ENCODE measurements around the gene AGXT.
A peak's percentile ranks its signal among the peaks of the same experiment; 100 is the strongest.
"Not testable (repeated sequence)": the region's sequence is repeated elsewhere in the genome, so short reads cannot be mapped to it uniquely, and the experiment has no call there.

AGXT gene

GRCh38 chr2:240840435-240841060, 28.1 kb upstream of the AGXT start:
- DNase-seq = no peak

DNA sequence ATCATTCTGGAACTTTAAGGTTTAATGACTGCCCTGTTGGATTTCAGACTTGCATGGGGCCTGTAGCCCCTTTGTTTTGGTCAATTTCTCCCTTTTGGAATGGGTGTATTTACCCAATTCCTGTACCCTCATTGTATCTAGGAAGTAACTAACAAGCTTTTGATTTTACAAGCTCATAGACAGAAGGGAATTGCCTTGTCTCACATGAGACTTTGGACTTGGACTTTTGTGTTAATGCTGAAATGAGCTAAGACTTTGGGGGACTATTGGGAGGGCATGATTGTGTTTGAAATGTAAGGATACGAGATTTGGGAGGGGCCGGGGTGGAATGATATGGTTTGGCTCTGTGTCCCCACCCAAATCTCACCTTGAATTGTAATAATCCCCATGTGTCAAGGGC, 22.3 kb upstream of the AGXT start:
- not testable (repeated sequence) for DNase-seq

DNA sequence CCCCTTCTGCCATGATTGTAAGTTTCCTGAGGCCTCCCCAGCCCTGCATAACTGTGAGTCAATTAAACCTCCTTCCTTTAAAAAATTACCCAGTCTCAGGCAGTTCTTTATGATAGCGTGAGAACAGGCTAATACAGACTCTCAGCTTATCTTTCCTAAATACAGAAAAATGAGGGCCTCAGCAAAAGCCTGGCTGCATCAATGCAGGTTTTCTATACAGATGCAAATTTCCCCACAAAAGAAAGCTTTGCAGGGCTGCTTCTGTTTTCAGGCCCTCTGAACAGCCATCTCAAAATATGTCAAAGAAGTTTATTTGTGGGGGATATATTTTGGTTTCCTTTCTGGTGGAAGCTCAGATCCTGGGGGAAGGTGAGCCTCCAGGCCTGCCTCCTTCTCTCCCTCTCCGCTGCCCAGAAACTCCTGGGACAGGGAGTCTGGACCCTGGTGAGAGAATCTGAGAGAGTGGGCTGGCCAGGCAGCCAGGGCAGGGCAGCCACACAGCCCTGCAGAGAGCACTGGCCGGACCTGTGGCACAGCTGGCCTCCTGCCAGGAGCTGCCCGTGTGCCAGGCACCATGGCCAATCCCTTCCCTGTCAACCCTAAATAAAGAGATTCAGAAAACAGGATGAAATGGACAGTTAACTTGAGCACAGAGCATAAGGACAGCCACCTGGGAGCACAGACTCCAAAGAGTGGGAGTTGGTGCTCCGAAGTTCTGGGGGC, 21.6 kb upstream of the AGXT start:
- DNase-seq = no peak

DNA sequence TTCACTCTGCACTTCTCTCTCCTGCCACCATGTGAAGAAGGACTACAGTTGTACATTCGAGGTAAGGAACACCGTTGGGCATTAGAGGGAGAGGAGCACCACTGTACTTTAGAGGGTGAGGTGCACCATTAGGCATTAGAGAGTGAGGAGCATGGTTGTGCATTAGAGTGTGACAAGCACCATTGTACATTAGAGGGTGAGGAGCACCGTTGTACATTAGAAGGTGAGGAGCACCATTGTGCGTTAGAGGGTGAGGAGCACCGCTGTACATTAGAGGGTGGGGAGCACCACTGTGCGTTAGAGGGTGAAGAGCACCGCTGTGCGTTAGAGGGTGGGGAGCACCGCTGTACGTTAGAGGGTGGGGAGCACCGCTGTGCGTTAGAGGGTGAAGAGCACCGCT, 20.8 kb upstream of the AGXT start:
- no peak for DNase-seq

GRCh38 chr2:240848900-240849680, 19.5 kb upstream of the AGXT start:
- DNase-seq = no peak

DNA sequence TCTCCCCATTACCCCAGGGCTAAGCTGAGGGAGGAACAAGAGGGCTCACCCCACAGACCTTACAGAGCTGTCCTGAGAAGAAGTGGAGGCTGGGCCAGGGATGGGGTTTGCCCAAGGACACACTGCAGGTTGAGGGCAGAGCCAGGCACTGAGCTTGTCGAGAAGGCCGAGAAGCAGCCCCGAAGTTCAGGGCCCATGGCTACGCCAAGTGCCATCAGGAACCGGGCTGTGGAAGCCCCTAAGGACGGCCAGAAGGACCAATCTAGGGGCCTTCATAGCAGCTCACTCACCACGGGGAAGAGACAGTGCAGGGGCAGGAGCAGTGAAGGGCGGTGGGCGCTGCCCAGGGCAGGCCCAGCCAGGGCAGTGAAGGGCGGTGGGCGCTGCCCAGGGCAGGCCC, 18.6 kb upstream of the AGXT start:
- DNase-seq = no peak

- DNase-seq = no peak
Observed at GRCh38 chr2:240850756-240851077, 17.9 kb upstream of the AGXT start.

DNA sequence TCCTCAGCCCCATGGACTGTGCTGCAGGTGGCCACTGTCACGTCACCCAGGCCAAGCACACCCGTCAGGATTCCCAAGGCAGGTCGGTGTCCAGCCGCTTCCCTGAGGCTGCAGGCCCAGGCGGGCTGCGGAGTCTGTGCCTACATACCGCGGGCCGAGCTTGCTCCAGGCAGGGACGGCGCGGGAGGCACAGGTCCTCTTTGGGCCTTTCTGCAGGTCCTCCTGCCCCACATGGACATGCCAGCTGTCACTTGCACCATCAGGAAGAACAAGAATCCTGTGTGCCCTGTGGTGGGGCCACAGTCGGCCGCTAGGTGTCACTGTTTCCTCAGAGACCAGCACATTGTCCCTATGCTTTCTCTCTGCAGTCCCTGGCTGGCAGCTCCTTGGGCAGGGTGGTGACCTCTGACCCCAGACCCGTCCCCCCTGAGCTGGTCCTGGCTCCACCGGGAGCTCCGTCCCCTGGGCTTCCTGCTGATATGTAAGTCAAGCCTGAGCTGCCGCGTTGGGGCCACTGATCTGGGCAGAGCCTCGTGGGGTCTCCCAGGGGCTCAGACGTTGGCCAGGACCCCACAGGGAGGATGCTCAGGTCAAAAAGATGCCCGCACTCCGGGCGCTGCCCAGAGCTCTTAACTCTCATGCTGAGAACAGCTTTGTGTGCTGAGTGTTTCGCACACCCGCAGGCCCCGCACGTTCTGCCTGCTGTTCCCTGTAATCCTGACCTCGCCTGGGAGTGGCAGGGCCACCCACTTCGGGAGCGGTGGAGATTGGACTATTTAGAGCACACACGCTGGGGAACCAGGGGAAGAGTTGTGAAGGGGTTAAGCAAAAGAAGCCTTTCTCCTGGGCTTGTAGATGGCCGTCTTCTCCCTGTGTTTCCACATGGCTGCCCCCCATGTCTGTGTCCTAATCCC, 17.3 kb upstream of the AGXT start:
- peak; percentile 82 for DNase-seq

DNA sequence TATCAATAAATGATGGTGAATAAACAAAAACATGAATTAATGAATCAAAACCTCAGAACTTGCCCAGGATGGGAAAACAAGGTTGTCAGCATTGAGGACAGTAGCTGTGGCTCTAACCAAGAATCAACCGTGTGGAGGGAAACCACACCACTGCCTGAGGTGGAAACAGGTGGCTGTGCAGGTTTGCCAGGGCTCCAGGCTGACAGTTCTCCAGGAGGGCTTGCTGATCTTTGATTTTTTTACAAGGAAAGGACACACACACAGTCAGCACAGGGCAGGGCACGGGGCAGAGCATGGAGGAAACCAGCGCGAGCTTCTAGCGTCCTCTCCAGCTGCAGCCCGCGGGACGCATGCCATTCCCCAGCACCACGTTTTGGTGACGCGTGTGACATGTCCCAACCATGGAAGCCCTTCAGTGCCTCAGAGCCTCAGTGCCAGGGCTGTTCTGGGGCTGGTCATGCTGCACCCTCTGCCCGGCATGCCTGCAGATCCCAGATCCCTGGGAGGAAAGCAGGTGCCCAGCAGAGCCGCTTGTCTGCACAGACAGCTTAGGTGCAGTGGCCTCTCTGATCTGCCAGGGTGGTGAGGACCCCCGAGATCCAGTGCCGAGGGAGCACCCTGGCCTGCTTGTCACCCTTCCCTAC, 15.8 kb upstream of the AGXT start:
- DNase-seq = no peak

GRCh38 chr2:240855670-240856069, 13.0 kb upstream of the AGXT start:
- DNase-seq = no peak

GRCh38 chr2:240856151-240856980, 12.3 kb upstream of the AGXT start:
- DNase-seq = no peak

- no peak for DNase-seq
Observed at GRCh38 chr2:240857039-240858008, 11.3 kb upstream of the AGXT start.

GRCh38 chr2:240858321-240858720, 10.3 kb upstream of the AGXT start:
- no peak for DNase-seq

DNA sequence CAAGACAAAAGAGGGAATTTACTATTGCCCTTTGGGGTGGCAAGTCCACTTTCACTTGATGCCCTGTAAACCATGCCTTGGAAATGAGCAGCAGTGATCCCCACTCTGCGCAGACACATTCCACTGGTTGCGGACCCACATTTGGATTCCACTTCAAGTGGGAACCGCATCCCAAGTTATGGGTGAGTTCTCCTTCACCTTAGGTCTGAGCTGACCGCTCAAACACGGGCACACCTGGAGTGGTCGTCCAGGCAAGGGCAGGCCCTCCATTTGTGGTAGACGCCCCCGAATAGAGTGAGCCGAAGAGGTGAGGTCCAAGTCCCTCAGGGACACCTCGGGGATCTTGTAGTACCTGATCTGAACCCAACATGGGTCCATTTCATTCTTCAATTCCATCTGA, 9.8 kb upstream of the AGXT start:
- DNase-seq = no peak

GRCh38 chr2:240861547-240861946, 7.1 kb upstream of the AGXT start:
- no peak for DNase-seq

GRCh38 chr2:240864475-240864874, 4.1 kb upstream of the AGXT start:
- no peak for DNase-seq

GRCh38 chr2:240865391-240865790, 3.2 kb upstream of the AGXT start:
- DNase-seq = no peak

- DNase-seq = no peak
Observed at GRCh38 chr2:240869109-240869955, 708 bp downstream of the AGXT start.

All from stimulated activated CD4-positive, alpha-beta T cell treated with anti-CD3 and anti-CD28 coated beads, Interleukin-4, amount 100 ng/mL, for 1 hour (primary cell).